ENCODE results near the gene MBP. TPM values are rescaled to one million over a fixed set of nuclear protein-coding genes. Genes with fewer than 3 reads are reported as not detected.

MBP gene
- total RNA-seq, 1 donor from 2014 or later: 2.0 TPM

DNA sequence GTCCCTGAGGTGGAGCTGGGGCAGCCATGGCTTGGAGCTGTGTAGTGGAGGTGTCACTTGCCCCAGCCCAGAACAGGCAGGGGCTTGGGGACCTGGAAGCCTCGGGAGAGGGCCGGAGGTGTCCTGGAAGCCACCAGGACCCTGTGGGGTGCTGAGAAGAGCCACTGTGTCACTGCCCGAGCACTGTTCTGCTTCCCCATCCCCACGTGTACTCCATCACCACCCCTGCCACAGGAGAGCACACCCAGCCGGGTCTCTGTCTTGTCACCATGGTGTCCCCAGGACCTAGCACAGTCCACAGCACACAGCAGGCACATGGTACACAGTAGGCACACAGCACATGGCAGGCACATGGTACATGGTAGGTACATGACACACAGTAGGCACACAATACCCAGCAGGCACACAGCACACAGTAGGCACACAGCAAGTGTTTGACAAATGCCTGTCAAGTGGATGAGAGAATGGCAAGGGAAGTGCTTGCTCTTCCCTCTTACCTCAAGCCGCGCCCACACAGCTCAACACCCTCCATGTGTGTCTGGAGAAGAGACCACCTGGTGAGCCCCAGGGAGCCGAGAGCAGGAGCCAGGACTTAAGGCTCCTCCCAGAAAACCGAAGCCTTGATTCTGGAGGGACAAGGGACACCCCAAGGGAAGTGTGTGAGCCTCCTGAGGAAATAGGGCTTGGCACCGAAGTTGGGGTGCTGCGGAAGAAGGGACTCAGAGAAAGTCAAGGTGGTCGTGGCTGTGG is 13.3 kb downstream of the MBP start:
- Mint-ChIP-seq H3K4me3 (no peak overlapping the region), H3K27me3 (ENCODE audit: low read depth) (no peaks in the 10 kb centered on the region), H3K36me3 (ENCODE audit: low read depth) (no peaks in the 10 kb centered on the region), H3K4me1 (peaks cover 3% of the 10 kb centered on the region), H3K9me3 (no peaks in the 10 kb centered on the region), H3K27ac (ENCODE audit: unreplicated experiment) (no peak overlapping the region)
- DNase-seq (ENCODE audit: low read depth, low spot score): no peak
- TF ChIP-seq CTCF (conservative IDR thresholded peaks at IDR 0.05): no peak

GRCh38 chr18:77118256-77119090 is 14.1 kb downstream of the MBP start:
- no peak for TF ChIP-seq CTCF (conservative IDR thresholded peaks at IDR 0.05)
- Mint-ChIP-seq H3K27ac (ENCODE audit: unreplicated experiment) (peak overlapping the region; percentile 75), H3K27me3 (ENCODE audit: low read depth) (no peaks in the 10 kb centered on the region), H3K4me1 (peaks cover 6% of the 10 kb centered on the region), H3K4me3 (no peak overlapping the region), H3K36me3 (ENCODE audit: low read depth) (no peaks in the 10 kb centered on the region), H3K9me3 (no peaks in the 10 kb centered on the region)
- DNase-seq (ENCODE audit: low read depth, low spot score): no peak

DNA sequence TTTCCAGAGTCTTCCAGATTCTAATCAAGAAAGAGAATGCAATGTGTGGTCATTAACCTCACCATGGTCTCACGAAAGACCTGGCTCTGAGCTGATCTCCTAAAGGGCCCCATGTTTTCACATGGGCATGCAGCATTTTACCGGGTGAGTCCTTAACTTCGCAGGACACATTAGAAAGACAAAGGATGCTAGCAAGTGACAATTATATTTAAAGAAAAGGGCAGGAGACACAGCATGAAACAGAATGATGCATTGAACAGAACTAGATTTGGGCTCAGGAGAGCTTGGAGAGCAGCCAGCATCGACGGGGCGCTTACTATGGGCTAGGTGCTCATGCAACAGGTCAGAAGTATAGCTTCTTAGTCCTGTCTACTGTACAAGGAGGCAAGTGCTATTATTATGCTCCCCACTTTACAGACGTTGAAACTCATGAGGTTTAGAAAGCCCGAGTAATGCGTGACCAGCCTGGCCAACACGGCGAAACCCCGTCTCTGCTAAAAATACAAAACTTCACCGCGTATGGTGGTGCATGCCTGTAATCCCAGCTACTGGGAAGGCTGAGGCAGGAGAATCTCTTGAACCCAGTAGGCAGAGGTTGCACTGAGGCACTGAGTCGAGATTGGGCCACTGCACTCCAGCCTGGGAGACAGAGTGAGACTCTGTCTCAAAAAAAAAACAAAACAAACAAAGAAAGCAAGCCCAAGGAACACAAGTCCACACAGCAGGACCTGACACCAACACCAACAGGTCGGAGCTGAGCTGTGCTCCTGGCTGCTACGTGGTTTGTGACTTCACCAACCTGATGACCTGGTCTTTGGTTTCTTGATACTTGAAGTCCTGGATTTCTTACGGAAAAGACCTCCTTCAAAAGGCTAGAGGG is 16.1 kb downstream of the MBP start:
- Mint-ChIP-seq H3K4me1 (peaks cover 6% of the 10 kb centered on the region), H3K9me3 (no peaks in the 10 kb centered on the region), H3K36me3 (ENCODE audit: low read depth) (no peaks in the 10 kb centered on the region), H3K4me3 (no peak overlapping the region), H3K27ac (ENCODE audit: unreplicated experiment) (no peak overlapping the region), H3K27me3 (ENCODE audit: low read depth) (no peaks in the 10 kb centered on the region)
- TF ChIP-seq CTCF (conservative IDR thresholded peaks at IDR 0.05): no peak
- DNase-seq (ENCODE audit: low read depth, low spot score): no peak

- H3K4me3 Mint-ChIP-seq: no peak overlapping the region
- no peak overlapping the region for H3K27ac Mint-ChIP-seq (ENCODE audit: unreplicated experiment)
- no peak for TF ChIP-seq CTCF (conservative IDR thresholded peaks at IDR 0.05)
- H3K36me3 Mint-ChIP-seq (ENCODE audit: low read depth): no peaks in the 10 kb centered on the region
- DNase-seq (ENCODE audit: low read depth, low spot score): no peak
- H3K27me3 Mint-ChIP-seq (ENCODE audit: low read depth): no peaks in the 10 kb centered on the region
- H3K9me3 Mint-ChIP-seq: no peaks in the 10 kb centered on the region
- peaks cover 6% of the 10 kb centered on the region for H3K4me1 Mint-ChIP-seq
Observed at GRCh38 chr18:77115192-77115953, 17.2 kb downstream of the MBP start.
